Smooth muscle cell (in vitro differentiated cells): ENCODE data around the gene POLR2L. TPM values are rescaled to one million over a fixed set of nuclear protein-coding genes. Genes with fewer than 3 reads are reported as not detected.

Experiments used
- DNase-seq: peaks from one replicate; lab custom pipeline; 2025; ENCODE audit not compliant: unreplicated experiment; lab: John Stamatoyannopoulos, UW
- H2AFZ ChIP-seq: fragments of 200-600 bp; sonication (generic); 2 replicates; pipeline ENCODE4 v1.6.0; 2016; ENCODE audit warnings: antibody characterized with exemption, low read depth, mild to moderate bottlenecking
- H3F3A ChIP-seq: fragments of 200-600 bp; sonication (generic); 2 replicates; pipeline ENCODE4 v1.6.0; 2017; ENCODE audit warnings: antibody characterized with exemption, low read depth
- H3K27ac ChIP-seq: fragments of 200-600 bp; sonication (generic); 2 replicates; pipeline ENCODE4 v1.5.1; 2016; ENCODE audit warnings: low read depth, mild to moderate bottlenecking
- H3K27me3 ChIP-seq: fragments of 200-600 bp; sonication (generic); 2 replicates; pipeline ENCODE4 v1.6.1; 2016; ENCODE audit warnings: low read depth, mild to moderate bottlenecking
- H3K36me3 ChIP-seq: fragments of 200-600 bp; sonication (generic); 2 replicates; pipeline ENCODE4 v1.5.1; 2016; ENCODE audit warnings: low read depth
- H3K4me1 ChIP-seq: fragments of 200-600 bp; sonication (generic); 2 replicates; pipeline ENCODE4 v1.5.1; 2016; ENCODE audit warnings: low read depth
- H3K4me2 ChIP-seq: fragments of 200-600 bp; sonication (generic); 2 replicates; pipeline ENCODE4 v1.6.0; 2016; ENCODE audit warnings: mild to moderate bottlenecking
- H3K4me3 ChIP-seq: fragments of 200-600 bp; sonication (generic); 2 replicates; pipeline ENCODE4 v1.5.1; 2016; ENCODE audit warnings: mild to moderate bottlenecking
- H3K79me2 ChIP-seq: fragments of 200-600 bp; sonication (generic); 2 replicates; pipeline ENCODE4 v1.6.0; 2016; ENCODE audit warnings: low read depth, mild to moderate bottlenecking
- H3K9ac ChIP-seq: fragments of 200-600 bp; sonication (generic); 2 replicates; pipeline ENCODE4 v1.6.0; 2016; ENCODE audit warnings: low read depth
- H3K9me3 ChIP-seq: fragments of 200-600 bp; sonication (generic); replicated peaks from 2 replicates; pipeline ENCODE4 v1.5.1; 2016; ENCODE audit warnings: low read depth
- H4K20me1 ChIP-seq: fragments of 200-600 bp; sonication (generic); 2 replicates; pipeline ENCODE4 v1.6.0; 2016; ENCODE audit warnings: low read depth
- WGBS: methylation state at CpG from one replicate; pipeline ENCODE4 v1.1.7; 2016; ENCODE audit warnings: low lambda C conversion rate; 5-methylcytosine and 5-hydroxymethylcytosine counted together
- polyA plus RNA-seq: library from polyadenylated mRNA; unstranded; fragments of >200 nt; fragmentation: Nextera tagmentation; extraction: Ambion mirVana; gene quantifications from 2 replicates; pipeline ENCODE4 v1.2.1, GENCODE V29; 2016
- total RNA-seq: library from RNA; depleted of rRNA; stranded (reverse); fragments of >200 nt; gene quantifications from 2 replicates; pipeline ENCODE4 v1.2.3, GENCODE V29; 2014
- TF ChIP-seq, protein P1 (sequence below): fragments of 200-600 bp; sonication (generic); IDR thresholded peaks from 2 replicates; pipeline ENCODE4 v1.5.1; 2017; ENCODE audit warnings: borderline replicate concordance, mild to moderate bottlenecking, antibody characterized with exemption; ENCODE audit not compliant: insufficient read depth, poor library complexity, severe bottlenecking

Gene POLR2L
- total and polyA plus RNA-seq, 2 experiments from 2014 or later: 51.4 to 380 TPM

DNA sequence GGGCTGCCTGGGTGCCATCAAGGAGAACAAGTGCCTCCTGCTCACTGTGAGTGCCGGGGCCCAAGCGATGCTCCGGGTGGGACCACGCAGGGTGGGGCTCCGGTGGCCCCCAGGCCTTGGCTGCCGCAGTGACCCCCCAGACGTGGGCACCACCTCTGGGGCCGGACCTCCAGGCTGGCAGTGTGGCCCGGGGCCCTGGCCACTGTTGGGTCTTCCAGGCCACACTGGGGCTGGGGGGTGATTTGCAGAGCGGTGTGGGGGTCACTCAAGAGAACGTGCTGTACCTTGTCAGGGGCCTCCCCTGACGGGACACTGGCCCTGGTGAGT lies 20.3 kb upstream of the POLR2L start:
- H3K4me3 ChIP-seq: no peak overlapping the region
- TF ChIP-seq, protein P1, sequence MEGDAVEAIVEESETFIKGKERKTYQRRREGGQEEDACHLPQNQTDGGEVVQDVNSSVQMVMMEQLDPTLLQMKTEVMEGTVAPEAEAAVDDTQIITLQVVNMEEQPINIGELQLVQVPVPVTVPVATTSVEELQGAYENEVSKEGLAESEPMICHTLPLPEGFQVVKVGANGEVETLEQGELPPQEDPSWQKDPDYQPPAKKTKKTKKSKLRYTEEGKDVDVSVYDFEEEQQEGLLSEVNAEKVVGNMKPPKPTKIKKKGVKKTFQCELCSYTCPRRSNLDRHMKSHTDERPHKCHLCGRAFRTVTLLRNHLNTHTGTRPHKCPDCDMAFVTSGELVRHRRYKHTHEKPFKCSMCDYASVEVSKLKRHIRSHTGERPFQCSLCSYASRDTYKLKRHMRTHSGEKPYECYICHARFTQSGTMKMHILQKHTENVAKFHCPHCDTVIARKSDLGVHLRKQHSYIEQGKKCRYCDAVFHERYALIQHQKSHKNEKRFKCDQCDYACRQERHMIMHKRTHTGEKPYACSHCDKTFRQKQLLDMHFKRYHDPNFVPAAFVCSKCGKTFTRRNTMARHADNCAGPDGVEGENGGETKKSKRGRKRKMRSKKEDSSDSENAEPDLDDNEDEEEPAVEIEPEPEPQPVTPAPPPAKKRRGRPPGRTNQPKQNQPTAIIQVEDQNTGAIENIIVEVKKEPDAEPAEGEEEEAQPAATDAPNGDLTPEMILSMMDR: no peak
- no peak for DNase-seq
- peaks cover 16% of the 10 kb centered on the region for H3K4me1 ChIP-seq
- no peaks in the 10 kb centered on the region for H3K9me3 ChIP-seq
- H3K9ac ChIP-seq: no peak overlapping the region
- no peak overlapping the region for H2AFZ ChIP-seq
- no peak overlapping the region for H3K27ac ChIP-seq
- H3K4me2 ChIP-seq: no peak overlapping the region
- 85% methylated on average over 12 of the region's 12 CpGs for WGBS
- H3K36me3 ChIP-seq: no peaks in the 10 kb centered on the region
- no peaks in the 10 kb centered on the region for H3K79me2 ChIP-seq
- H3F3A ChIP-seq: no peaks in the 10 kb centered on the region
- peaks cover 58% of the 10 kb centered on the region for H4K20me1 ChIP-seq
- no peaks in the 10 kb centered on the region for H3K27me3 ChIP-seq

DNA sequence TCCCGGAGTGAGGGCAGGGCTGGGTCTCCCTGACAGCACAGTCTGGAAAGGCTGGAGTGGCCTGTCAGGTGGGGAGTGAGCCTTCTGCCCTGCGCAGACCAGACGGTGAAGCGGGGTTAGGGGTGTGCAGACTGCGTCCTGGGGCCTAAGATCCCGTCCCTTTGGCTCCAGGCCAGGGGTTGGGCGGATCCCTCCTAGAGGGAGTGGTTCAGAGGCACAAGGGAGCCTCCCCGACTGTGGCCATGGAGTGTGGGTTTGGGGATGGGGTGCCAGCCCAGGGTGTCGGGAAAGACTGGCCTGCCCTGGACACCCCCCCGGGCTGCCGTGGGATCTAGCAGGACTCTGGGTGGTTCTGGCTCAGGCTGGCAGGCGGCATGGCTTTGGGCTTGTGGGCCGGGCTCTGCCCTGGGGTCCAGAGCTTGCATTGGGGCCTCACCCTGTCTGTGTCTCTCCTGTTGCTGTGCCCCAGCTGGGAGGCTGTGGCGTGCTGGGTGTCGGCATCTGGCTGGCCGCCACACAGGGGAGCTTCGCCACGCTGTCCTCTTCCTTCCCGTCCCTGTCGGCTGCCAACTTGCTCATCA lies 19.8 kb upstream of the POLR2L start:
- WGBS: 75% methylated on average over 19 of the region's 20 CpGs
- H3F3A ChIP-seq: no peaks in the 10 kb centered on the region
- no peaks in the 10 kb centered on the region for H3K27me3 ChIP-seq
- no peaks in the 10 kb centered on the region for H3K9me3 ChIP-seq
- H3K79me2 ChIP-seq: no peaks in the 10 kb centered on the region
- H3K36me3 ChIP-seq: no peaks in the 10 kb centered on the region
- no peak overlapping the region for H2AFZ ChIP-seq
- no peak overlapping the region for H3K4me3 ChIP-seq
- H4K20me1 ChIP-seq: peaks cover 61% of the 10 kb centered on the region
- peaks cover 16% of the 10 kb centered on the region for H3K4me1 ChIP-seq
- TF ChIP-seq, protein P1: no peak
- no peak for DNase-seq
- H3K27ac ChIP-seq: no peak overlapping the region
- H3K9ac ChIP-seq: no peak overlapping the region
- no peak overlapping the region for H3K4me2 ChIP-seq

DNA sequence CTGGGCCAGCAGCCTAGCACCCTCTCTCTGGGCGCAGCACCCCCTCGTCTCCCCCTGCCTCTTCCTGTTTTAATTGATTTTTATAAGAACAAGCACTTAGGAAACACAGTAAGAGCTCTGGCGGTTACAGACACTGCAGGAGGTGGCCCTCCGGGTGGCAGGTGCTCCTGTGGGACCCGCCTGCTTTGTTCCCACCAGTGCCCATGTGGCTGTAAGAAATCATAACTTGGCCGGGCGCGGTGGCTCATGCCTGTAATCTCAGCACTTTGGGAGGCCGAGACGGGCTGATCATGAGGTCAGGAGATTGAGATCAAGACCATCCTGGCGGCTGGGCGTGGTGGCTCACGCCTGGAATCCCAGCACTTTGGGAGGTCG lies 18.8 kb upstream of the POLR2L start:
- H3K27ac ChIP-seq: no peak overlapping the region
- peaks cover 16% of the 10 kb centered on the region for H3K4me1 ChIP-seq
- H3K9me3 ChIP-seq: no peaks in the 10 kb centered on the region
- DNase-seq: no peak
- H3K9ac ChIP-seq: no peak overlapping the region
- no peak overlapping the region for H3K4me3 ChIP-seq
- no peaks in the 10 kb centered on the region for H3K79me2 ChIP-seq
- H3F3A ChIP-seq: no peaks in the 10 kb centered on the region
- WGBS: 97% methylated on average over 14 of the region's 14 CpGs
- no peaks in the 10 kb centered on the region for H3K36me3 ChIP-seq
- peaks cover 62% of the 10 kb centered on the region for H4K20me1 ChIP-seq
- H3K27me3 ChIP-seq: no peaks in the 10 kb centered on the region
- TF ChIP-seq, protein P1: no peak
- H3K4me2 ChIP-seq: no peak overlapping the region
- no peak overlapping the region for H2AFZ ChIP-seq
